Measurements from ENCODE around the gene ARHGAP29. TPM values are rescaled to one million over a fixed set of nuclear protein-coding genes. Genes with fewer than 3 reads are reported as not detected.

ARHGAP29 gene
- total and polyA plus RNA-seq, 2 of the 8 experiments (the other 6 are each of a cell fraction or from before 2014, with no cell fraction given), result 0.57 to 3.2 TPM

DNA sequence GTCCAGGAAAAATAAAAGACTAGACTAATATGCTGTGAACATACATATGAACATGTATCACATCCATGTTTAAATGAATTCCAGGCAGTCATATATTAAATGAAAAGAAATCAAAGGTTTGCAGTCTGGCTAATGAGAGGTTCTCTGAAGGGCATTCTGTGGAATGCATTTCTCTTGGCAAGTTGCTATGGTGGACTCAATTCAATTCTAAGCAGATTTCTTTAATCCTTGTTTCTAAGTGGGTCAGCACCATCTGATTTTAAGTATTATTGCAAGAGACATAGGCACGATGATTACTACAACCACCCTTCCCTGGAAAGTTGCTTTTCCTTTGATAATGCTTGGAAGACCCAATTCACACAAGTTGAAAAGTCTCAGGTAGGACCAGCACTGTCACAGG is 92.5 kb downstream of the ARHGAP29 start:
- Histone ChIP-seq H3K23me2 (ENCODE audit: low read depth, low read length) (no peaks in the 10 kb centered on the region), H3K9ac (replicated peaks in 1 of 4; ENCODE audit: extremely low read depth in 1 of 4, low read depth in 3 of 4, low read length in 3 of 4) (no peak overlapping the region), H3K79me2 (ENCODE audit: control insufficient read depth in 1 of 2, insufficient read depth in 2 of 2, low read length in 2 of 2) (no peaks in the 10 kb centered on the region), H3K9me3 (ENCODE audit: insufficient read depth in 2 of 2, low read depth in 1 of 2, low read length in 1 of 2) (no peaks in the 10 kb centered on the region), H3K4me3 (ENCODE audit: extremely low read depth in 1 of 4, insufficient read depth in 2 of 4, low read depth in 3 of 4, low read length in 4 of 4) (no peak overlapping the region), H4K8ac (ENCODE audit: extremely low read depth, insufficient read depth, low read length) (no peak overlapping the region), H2BK20ac (ENCODE audit: low read length) (no peak overlapping the region), H3K27ac (ENCODE audit: low read depth, low read length) (no peak overlapping the region), H2BK15ac (ENCODE audit: low read length) (no peak overlapping the region), H3K56ac (replicated peaks; ENCODE audit: insufficient read length, low read depth, low read length) (no peak overlapping the region), H3K23ac (ENCODE audit: insufficient read length) (no peak overlapping the region), H2AFZ (ENCODE audit: low read length) (no peak overlapping the region), H3K18ac (ENCODE audit: extremely low read depth, low read length) (no peak overlapping the region), H3K4me2 (ENCODE audit: insufficient read depth in 1 of 2, low read depth in 2 of 2, low read length in 2 of 2) (no peak overlapping the region), H3K4me1 (replicated peaks in 1 of 4; ENCODE audit: control insufficient read depth in 3 of 4, insufficient read depth in 4 of 4, low read length in 3 of 4) (peaks cover 0 to 4% (median 1%) of the 10 kb centered on the region in 4 experiments; a peak in 2 of 7 replicates), H2AK5ac (ENCODE audit: low read depth, low read length) (no peak overlapping the region), H3K4ac (replicated peaks; ENCODE audit: insufficient read length, low read depth, low read length) (no peak overlapping the region), H2BK5ac (ENCODE audit: low read depth, low read length) (no peak overlapping the region), H4K91ac (replicated peaks; ENCODE audit: insufficient read length, low read length) (no peak overlapping the region), H3K79me1 (ENCODE audit: low read depth, low read length) (no peaks in the 10 kb centered on the region), H3K14ac (ENCODE audit: insufficient read length) (no peak overlapping the region), H2BK12ac (ENCODE audit: low read depth, low read length) (no peak overlapping the region), H4K5ac (ENCODE audit: insufficient read length, low read depth, low read length) (no peak overlapping the region), H3K27me3 (replicated peaks in 1 of 4; ENCODE audit: control insufficient read depth in 3 of 4, extremely low read depth in 1 of 4, insufficient read depth in 3 of 4, low read length in 3 of 4) (no peaks in the 10 kb centered on the region), H4K20me1 (replicated peaks in 1 of 2; ENCODE audit: control insufficient read depth in 1 of 2, insufficient read depth in 2 of 2, low read length in 2 of 2) (no peaks in the 10 kb centered on the region), H2BK120ac (replicated peaks; ENCODE audit: low read depth, low read length) (no peak overlapping the region), H3K36me3 (ENCODE audit: control insufficient read depth in 2 of 4, insufficient read depth in 4 of 4, low read length in 3 of 4) (no peaks in the 10 kb centered on the region)
- ChIA-PET CTCF (ENCODE audit: partially characterized antibody) (no interaction called here), POLR2A (ENCODE audit: partially characterized antibody) (no interaction called here)
- no peak for FAIRE-seq
- 88% methylated on average over 1 of the region's 1 CpG; no CpG with 5 or more reads in 1 of the 2 experiments for WGBS, 2 experiments (ENCODE audit: extremely low coverage in 1 of 2, insufficient coverage in 1 of 2, insufficient read length in 1 of 2, insufficient replicate concordance in 2 of 2, low coverage in 1 of 2, low lambda C conversion rate in 2 of 2, missing lambda C conversion rate in 1 of 2)
- DNase-seq (ENCODE audit: low read depth in 1 of 2, low spot score in 2 of 2), result no peak
- TF ChIP-seq, protein P1, sequence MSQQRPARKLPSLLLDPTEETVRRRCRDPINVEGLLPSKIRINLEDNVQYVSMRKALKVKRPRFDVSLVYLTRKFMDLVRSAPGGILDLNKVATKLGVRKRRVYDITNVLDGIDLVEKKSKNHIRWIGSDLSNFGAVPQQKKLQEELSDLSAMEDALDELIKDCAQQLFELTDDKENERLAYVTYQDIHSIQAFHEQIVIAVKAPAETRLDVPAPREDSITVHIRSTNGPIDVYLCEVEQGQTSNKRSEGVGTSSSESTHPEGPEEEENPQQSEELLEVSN (IDR thresholded peaks at IDR 0.05), result no peak
- TF ChIP-seq MAFK (IDR thresholded peaks at IDR 0.05; ENCODE audit: low read depth, low read length) (no peak), GTF2F1 (IDR thresholded peaks at IDR 0.05; ENCODE audit: borderline replicate concordance, low read depth, low read length) (no peak), POLR2A (IDR thresholded peaks at IDR 0.05; ENCODE audit: control extremely low read depth in 1 of 2, low read depth in 2 of 2, low read length in 2 of 2) (no peak), KDM1A (IDR thresholded peaks at IDR 0.05; ENCODE audit: borderline replicate concordance, low read length) (no peak), RBBP5 (IDR thresholded peaks at IDR 0.05; ENCODE audit: borderline replicate concordance, low read depth, low read length) (no peak), RFX5 (IDR thresholded peaks at IDR 0.05; ENCODE audit: borderline replicate concordance, low read depth, low read length) (no peak), RXRA (IDR thresholded peaks at IDR 0.05; ENCODE audit: insufficient read depth, low read depth, low read length) (no peak), KDM4A (IDR thresholded peaks at IDR 0.05; ENCODE audit: low read depth, low read length, severe bottlenecking) (no peak), TAF7 (optimal IDR thresholded peaks at IDR 0.05; ENCODE audit: borderline replicate concordance, low read depth, low read length) (no peak), CEBPB (IDR thresholded peaks at IDR 0.05; ENCODE audit: low read depth, low read length) (no peak), SUZ12 (IDR thresholded peaks at IDR 0.05; ENCODE audit: low read length) (no peak), BACH1 (IDR thresholded peaks at IDR 0.05; ENCODE audit: low read length) (no peak), SIRT6 (IDR thresholded peaks at IDR 0.05; ENCODE audit: low read length) (no peak), SP4 (IDR thresholded peaks at IDR 0.05; ENCODE audit: low read length) (no peak)
